ENCODE data around the gene SLC25A42. TPM values are rescaled to one million over a fixed set of nuclear protein-coding genes. Genes with fewer than 3 reads are reported as not detected.

The SLC25A42 gene
- total RNA-seq, 1 experiment from 2014 or later = 8.1 TPM

DNA sequence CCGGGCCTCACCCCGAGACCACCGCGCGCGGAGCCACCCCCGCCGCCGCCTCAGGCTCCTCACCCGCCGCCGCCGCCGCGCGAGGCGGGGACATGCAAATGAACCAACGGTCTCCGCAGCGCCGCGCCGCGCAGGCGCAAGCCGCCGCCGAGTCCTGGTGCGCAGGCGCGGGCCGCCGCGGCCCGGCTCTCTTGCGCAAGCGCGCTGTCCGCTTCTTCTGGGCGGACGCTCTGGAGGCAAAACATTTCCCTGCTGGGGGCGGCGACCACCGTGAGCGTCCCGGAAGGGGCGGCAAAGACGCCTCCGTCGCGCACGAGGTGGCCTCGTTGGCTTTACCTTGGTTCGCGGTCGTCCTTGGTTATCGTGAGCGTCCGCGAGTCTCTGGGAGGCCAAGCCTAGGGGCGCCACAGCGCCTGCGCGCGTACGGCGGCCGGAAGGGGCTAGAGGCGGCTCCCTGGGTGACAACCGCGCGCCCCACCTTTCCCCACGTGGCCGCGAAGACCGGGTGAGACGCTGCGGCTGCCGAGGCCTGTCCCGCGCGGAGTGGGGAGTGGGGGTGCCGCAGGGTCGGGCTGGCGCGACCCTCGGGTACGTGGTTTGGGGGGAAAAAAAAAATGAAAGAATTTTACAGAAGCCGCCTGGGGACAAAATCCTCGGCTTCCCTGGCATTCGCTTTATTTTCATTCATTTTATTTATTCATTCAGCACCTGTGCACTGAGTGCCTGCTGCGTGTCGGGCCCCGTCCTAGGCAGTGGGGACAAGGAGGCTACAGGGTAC, 30.2 kb upstream of the SLC25A42 start, which contains the start of the genes ARMC6 and SUGP2 (continued):
- TF ChIP-seq, protein P1, sequence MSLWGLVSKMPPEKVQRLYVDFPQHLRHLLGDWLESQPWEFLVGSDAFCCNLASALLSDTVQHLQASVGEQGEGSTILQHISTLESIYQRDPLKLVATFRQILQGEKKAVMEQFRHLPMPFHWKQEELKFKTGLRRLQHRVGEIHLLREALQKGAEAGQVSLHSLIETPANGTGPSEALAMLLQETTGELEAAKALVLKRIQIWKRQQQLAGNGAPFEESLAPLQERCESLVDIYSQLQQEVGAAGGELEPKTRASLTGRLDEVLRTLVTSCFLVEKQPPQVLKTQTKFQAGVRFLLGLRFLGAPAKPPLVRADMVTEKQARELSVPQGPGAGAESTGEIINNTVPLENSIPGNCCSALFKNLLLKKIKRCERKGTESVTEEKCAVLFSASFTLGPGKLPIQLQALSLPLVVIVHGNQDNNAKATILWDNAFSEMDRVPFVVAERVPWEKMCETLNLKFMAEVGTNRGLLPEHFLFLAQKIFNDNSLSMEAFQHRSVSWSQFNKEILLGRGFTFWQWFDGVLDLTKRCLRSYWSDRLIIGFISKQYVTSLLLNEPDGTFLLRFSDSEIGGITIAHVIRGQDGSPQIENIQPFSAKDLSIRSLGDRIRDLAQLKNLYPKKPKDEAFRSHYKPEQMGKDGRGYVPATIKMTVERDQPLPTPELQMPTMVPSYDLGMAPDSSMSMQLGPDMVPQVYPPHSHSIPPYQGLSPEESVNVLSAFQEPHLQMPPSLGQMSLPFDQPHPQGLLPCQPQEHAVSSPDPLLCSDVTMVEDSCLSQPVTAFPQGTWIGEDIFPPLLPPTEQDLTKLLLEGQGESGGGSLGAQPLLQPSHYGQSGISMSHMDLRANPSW (CRISPR knock-in tag; conservative IDR thresholded peaks at IDR 0.05; ENCODE audit: low read depth) = no peak
- no peak for TF ChIP-seq FOXJ3 (CRISPR knock-in tag; IDR thresholded peaks at IDR 0.05; ENCODE audit: borderline replicate concordance)
- TF ChIP-seq FOXK1 (CRISPR knock-in tag; IDR thresholded peaks at IDR 0.05) = peak; percentile 56
- TF ChIP-seq, protein P2, sequence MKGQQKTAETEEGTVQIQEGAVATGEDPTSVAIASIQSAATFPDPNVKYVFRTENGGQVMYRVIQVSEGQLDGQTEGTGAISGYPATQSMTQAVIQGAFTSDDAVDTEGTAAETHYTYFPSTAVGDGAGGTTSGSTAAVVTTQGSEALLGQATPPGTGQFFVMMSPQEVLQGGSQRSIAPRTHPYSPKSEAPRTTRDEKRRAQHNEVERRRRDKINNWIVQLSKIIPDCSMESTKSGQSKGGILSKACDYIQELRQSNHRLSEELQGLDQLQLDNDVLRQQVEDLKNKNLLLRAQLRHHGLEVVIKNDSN (CRISPR knock-in tag; IDR thresholded peaks at IDR 0.05) = peak; percentile 72; the same call in 1 of the 2 replicates
- 0 out of 2 replicates have a peak, but pooled peaks have one; percentile 11 for TF ChIP-seq ZNF317 (CRISPR knock-in tag; IDR thresholded peaks at IDR 0.05; ENCODE audit: borderline replicate concordance, low read depth)
- TF ChIP-seq, protein P3, sequence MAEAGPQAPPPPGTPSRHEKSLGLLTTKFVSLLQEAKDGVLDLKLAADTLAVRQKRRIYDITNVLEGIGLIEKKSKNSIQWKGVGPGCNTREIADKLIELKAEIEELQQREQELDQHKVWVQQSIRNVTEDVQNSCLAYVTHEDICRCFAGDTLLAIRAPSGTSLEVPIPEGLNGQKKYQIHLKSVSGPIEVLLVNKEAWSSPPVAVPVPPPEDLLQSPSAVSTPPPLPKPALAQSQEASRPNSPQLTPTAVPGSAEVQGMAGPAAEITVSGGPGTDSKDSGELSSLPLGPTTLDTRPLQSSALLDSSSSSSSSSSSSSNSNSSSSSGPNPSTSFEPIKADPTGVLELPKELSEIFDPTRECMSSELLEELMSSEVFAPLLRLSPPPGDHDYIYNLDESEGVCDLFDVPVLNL (CRISPR knock-in tag; IDR thresholded peaks at IDR 0.05; ENCODE audit: borderline replicate concordance, low read depth) = no peak
- TF ChIP-seq ATF1 (CRISPR knock-in tag; IDR thresholded peaks at IDR 0.05) = no peak
- TF ChIP-seq ZNF263 (CRISPR knock-in tag; IDR thresholded peaks at IDR 0.05; ENCODE audit: low read depth) = 0 out of 2 replicates have a peak, but pooled peaks have one; percentile 35
- TF ChIP-seq, protein P4, sequence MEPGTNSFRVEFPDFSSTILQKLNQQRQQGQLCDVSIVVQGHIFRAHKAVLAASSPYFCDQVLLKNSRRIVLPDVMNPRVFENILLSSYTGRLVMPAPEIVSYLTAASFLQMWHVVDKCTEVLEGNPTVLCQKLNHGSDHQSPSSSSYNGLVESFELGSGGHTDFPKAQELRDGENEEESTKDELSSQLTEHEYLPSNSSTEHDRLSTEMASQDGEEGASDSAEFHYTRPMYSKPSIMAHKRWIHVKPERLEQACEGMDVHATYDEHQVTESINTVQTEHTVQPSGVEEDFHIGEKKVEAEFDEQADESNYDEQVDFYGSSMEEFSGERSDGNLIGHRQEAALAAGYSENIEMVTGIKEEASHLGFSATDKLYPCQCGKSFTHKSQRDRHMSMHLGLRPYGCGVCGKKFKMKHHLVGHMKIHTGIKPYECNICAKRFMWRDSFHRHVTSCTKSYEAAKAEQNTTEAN (CRISPR knock-in tag; IDR thresholded peaks at IDR 0.05) = 0 out of 2 replicates have a peak, but pooled peaks have one; percentile 36
- TF ChIP-seq IRF2 (CRISPR knock-in tag; IDR thresholded peaks at IDR 0.05; ENCODE audit: borderline replicate concordance, low read depth) = no peak
- peak; percentile 89 for TF ChIP-seq MYBL2 (CRISPR knock-in tag; IDR thresholded peaks at IDR 0.05)
- no peak for TF ChIP-seq GRHL2 (CRISPR knock-in tag; IDR thresholded peaks at IDR 0.05; ENCODE audit: insufficient replicate concordance, severe bottlenecking)
- TF ChIP-seq, protein P5, sequence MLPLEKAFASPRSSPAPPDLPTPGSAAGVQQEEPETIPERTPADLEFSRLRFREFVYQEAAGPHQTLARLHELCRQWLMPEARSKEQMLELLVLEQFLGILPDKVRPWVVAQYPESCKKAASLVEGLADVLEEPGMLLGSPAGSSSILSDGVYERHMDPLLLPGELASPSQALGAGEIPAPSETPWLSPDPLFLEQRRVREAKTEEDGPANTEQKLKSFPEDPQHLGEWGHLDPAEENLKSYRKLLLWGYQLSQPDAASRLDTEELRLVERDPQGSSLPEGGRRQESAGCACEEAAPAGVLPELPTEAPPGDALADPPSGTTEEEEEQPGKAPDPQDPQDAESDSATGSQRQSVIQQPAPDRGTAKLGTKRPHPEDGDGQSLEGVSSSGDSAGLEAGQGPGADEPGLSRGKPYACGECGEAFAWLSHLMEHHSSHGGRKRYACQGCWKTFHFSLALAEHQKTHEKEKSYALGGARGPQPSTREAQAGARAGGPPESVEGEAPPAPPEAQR (CRISPR knock-in tag; IDR thresholded peaks at IDR 0.05) = no peak
- TF ChIP-seq ZNF138 (CRISPR knock-in tag; conservative IDR thresholded peaks at IDR 0.05) = no peak
- TF ChIP-seq ETV6 (CRISPR knock-in tag; IDR thresholded peaks at IDR 0.05) = peak; percentile 85
- TF ChIP-seq ELF4 (CRISPR knock-in tag; IDR thresholded peaks at IDR 0.05; ENCODE audit: low read depth) = 0 out of 2 replicates have a peak, but pooled peaks have one; percentile 59
- TF ChIP-seq EMX1 (CRISPR knock-in tag; IDR thresholded peaks at IDR 0.05) = no peak
- TF ChIP-seq, protein P6, sequence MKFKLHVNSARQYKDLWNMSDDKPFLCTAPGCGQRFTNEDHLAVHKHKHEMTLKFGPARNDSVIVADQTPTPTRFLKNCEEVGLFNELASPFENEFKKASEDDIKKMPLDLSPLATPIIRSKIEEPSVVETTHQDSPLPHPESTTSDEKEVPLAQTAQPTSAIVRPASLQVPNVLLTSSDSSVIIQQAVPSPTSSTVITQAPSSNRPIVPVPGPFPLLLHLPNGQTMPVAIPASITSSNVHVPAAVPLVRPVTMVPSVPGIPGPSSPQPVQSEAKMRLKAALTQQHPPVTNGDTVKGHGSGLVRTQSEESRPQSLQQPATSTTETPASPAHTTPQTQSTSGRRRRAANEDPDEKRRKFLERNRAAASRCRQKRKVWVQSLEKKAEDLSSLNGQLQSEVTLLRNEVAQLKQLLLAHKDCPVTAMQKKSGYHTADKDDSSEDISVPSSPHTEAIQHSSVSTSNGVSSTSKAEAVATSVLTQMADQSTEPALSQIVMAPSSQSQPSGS (CRISPR knock-in tag; IDR thresholded peaks at IDR 0.05; ENCODE audit: borderline replicate concordance, low read depth) = no peak
- no peak for TF ChIP-seq NR3C1 (CRISPR knock-in tag; conservative IDR thresholded peaks at IDR 0.05; ENCODE audit: low read depth)
- TF ChIP-seq, protein P7, sequence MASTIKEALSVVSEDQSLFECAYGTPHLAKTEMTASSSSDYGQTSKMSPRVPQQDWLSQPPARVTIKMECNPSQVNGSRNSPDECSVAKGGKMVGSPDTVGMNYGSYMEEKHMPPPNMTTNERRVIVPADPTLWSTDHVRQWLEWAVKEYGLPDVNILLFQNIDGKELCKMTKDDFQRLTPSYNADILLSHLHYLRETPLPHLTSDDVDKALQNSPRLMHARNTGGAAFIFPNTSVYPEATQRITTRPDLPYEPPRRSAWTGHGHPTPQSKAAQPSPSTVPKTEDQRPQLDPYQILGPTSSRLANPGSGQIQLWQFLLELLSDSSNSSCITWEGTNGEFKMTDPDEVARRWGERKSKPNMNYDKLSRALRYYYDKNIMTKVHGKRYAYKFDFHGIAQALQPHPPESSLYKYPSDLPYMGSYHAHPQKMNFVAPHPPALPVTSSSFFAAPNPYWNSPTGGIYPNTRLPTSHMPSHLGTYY (CRISPR knock-in tag; IDR thresholded peaks at IDR 0.05) = no peak
- no peak; the same call in 1 of the 2 replicates for TF ChIP-seq KAT7 (CRISPR knock-in tag; IDR thresholded peaks at IDR 0.05; ENCODE audit: borderline replicate concordance)
- TF ChIP-seq, protein P8, sequence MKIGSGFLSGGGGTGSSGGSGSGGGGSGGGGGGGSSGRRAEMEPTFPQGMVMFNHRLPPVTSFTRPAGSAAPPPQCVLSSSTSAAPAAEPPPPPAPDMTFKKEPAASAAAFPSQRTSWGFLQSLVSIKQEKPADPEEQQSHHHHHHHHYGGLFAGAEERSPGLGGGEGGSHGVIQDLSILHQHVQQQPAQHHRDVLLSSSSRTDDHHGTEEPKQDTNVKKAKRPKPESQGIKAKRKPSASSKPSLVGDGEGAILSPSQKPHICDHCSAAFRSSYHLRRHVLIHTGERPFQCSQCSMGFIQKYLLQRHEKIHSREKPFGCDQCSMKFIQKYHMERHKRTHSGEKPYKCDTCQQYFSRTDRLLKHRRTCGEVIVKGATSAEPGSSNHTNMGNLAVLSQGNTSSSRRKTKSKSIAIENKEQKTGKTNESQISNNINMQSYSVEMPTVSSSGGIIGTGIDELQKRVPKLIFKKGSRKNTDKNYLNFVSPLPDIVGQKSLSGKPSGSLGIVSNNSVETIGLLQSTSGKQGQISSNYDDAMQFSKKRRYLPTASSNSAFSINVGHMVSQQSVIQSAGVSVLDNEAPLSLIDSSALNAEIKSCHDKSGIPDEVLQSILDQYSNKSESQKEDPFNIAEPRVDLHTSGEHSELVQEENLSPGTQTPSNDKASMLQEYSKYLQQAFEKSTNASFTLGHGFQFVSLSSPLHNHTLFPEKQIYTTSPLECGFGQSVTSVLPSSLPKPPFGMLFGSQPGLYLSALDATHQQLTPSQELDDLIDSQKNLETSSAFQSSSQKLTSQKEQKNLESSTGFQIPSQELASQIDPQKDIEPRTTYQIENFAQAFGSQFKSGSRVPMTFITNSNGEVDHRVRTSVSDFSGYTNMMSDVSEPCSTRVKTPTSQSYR (CRISPR knock-in tag; IDR thresholded peaks at IDR 0.05) = no peak
